ENCODE measurements around the gene PTPA. TPM values are rescaled to one million over a fixed set of nuclear protein-coding genes. Genes with fewer than 3 reads are reported as not detected.

Gene PTPA
- total RNA-seq, 1 donor from 2014 or later: 115 TPM

- Histone ChIP-seq H3K4me3 (no peak overlapping the region), H3K27ac (no peak overlapping the region), H3K36me3 (peaks cover 20% of the 10 kb centered on the region), H3K9me3 (no peaks in the 10 kb centered on the region), H3K4me1 (peaks cover 19% of the 10 kb centered on the region), H3K27me3 (no peaks in the 10 kb centered on the region)
- DNase-seq (no peak), ATAC-seq (no peak)
- intact Hi-C loops (cut with DNase I): no loop called here
- no peak for TF ChIP-seq CTCF (IDR thresholded peaks at IDR 0.05)
Measured at GRCh38 chr9:129150122-129150521, 38.9 kb downstream of the PTPA start.

GRCh38 chr9:129150672-129151211 is 39.5 kb downstream of the PTPA start:
- intact Hi-C loops (cut with DNase I): no loop called here
- Histone ChIP-seq H3K9me3 (no peaks in the 10 kb centered on the region), H3K27me3 (no peaks in the 10 kb centered on the region), H3K4me3 (no peak overlapping the region), H3K27ac (no peak overlapping the region), H3K4me1 (peaks cover 12% of the 10 kb centered on the region), H3K36me3 (peaks cover 20% of the 10 kb centered on the region)
- ATAC-seq (no peak), DNase-seq (no peak)
- no peak for TF ChIP-seq CTCF (IDR thresholded peaks at IDR 0.05)

- no peak overlapping the region for H3K27ac ChIP-seq
- peaks cover 20% of the 10 kb centered on the region for H3K36me3 ChIP-seq
- intact Hi-C loops (cut with DNase I): no loop called here
- no peak for TF ChIP-seq CTCF (IDR thresholded peaks at IDR 0.05)
- no peaks in the 10 kb centered on the region for H3K27me3 ChIP-seq
- H3K9me3 ChIP-seq: no peaks in the 10 kb centered on the region
- peaks cover 5% of the 10 kb centered on the region for H3K4me1 ChIP-seq
- DNase-seq: no peak
- H3K4me3 ChIP-seq: no peak overlapping the region
- no peak for ATAC-seq
Measured at GRCh38 chr9:129151469-129151868, 40.3 kb downstream of the PTPA start.

- intact Hi-C loops (cut with DNase I): no loop called here
- Histone ChIP-seq H3K27ac (no peak overlapping the region), H3K9me3 (no peaks in the 10 kb centered on the region), H3K36me3 (no peaks in the 10 kb centered on the region), H3K27me3 (no peaks in the 10 kb centered on the region), H3K4me3 (no peak overlapping the region), H3K4me1 (no peaks in the 10 kb centered on the region)
- ATAC-seq (no peak), DNase-seq (no peak)
- no peak for TF ChIP-seq CTCF (IDR thresholded peaks at IDR 0.05)
Measured at GRCh38 chr9:129154866-129155477, 43.8 kb downstream of the PTPA start.

GRCh38 chr9:129156163-129156562 is 44.9 kb downstream of the PTPA start:
- DNase-seq (no peak), ATAC-seq (no peak)
- intact Hi-C loops (cut with DNase I): no loop called here
- no peak for TF ChIP-seq CTCF (IDR thresholded peaks at IDR 0.05)
- Histone ChIP-seq H3K4me3 (no peak overlapping the region), H3K27me3 (no peaks in the 10 kb centered on the region), H3K36me3 (no peaks in the 10 kb centered on the region), H3K9me3 (no peaks in the 10 kb centered on the region), H3K27ac (no peak overlapping the region), H3K4me1 (no peaks in the 10 kb centered on the region)
